HUES48 (cell line): ENCODE data around the gene LDHD.
"Not testable (repeated sequence)": the region's sequence is repeated elsewhere in the genome, so short reads cannot be mapped to it uniquely, and the experiment has no call there.

Experiments used
- H3K27ac ChIP-seq: one replicate; pipeline ENCODE4 v1.7.0; 2013; ENCODE audit warnings: low read depth, low read length, inconsistent platforms
- H3K27me3 ChIP-seq: 2 replicates; pipeline ENCODE4 v1.6.1; 2013; ENCODE audit warnings: mild to moderate bottlenecking, low read length; ENCODE audit not compliant: control insufficient read depth, insufficient read depth
- H3K36me3 ChIP-seq: 2 replicates; pipeline ENCODE4 v1.6.1; 2013; ENCODE audit warnings: low read length; ENCODE audit not compliant: control insufficient read depth, insufficient read depth
- H3K4me1 ChIP-seq: 2 replicates; pipeline ENCODE4 v1.6.1; 2013; ENCODE audit warnings: mild to moderate bottlenecking, low read length; ENCODE audit not compliant: control insufficient read depth, insufficient read depth
- H3K4me3 ChIP-seq: 2 replicates; pipeline ENCODE4 v1.5.1; 2013; ENCODE audit warnings: mild to moderate bottlenecking, low read depth, low read length
- H3K9ac ChIP-seq: 2 replicates; pipeline ENCODE4 v1.6.1; 2013; ENCODE audit warnings: mild to moderate bottlenecking, low read depth, low read length, moderate library complexity
- H3K9me3 ChIP-seq: 2 replicates; pipeline ENCODE4 v1.6.1; 2013; ENCODE audit warnings: low read length; ENCODE audit not compliant: control insufficient read depth, insufficient read depth

Gene LDHD

DNA sequence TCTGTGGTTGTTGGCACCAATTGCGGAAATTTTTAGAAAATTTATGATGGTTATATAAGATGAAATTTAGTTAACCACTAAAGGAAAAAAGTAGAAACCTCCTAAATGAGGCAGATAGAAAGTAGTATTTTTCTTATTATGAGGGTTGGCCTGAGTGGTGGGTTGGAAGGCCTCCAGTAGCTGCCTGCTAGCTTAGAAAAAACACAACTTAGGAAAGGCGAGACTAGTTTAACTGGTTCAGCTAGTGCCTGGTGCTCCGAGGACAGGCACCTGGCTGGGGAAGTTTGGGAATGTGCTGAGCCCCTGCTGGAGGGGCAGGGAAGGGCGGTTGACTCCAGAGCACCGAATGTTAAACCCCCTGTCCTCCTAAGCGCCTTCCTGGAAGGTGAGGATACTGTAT is 19.9 kb downstream of the LDHD start:
- H3K27ac ChIP-seq = peak overlapping the region; percentile 58
- peaks cover 43% of the 10 kb centered on the region for H3K4me1 ChIP-seq
- H3K27me3 ChIP-seq = no peaks in the 10 kb centered on the region
- H3K9ac ChIP-seq = no peak overlapping the region
- H3K9me3 ChIP-seq = no peaks in the 10 kb centered on the region
- peaks cover 9% of the 10 kb centered on the region; the same call in 1 of the 2 replicates for H3K36me3 ChIP-seq
- H3K4me3 ChIP-seq = no peak overlapping the region

DNA sequence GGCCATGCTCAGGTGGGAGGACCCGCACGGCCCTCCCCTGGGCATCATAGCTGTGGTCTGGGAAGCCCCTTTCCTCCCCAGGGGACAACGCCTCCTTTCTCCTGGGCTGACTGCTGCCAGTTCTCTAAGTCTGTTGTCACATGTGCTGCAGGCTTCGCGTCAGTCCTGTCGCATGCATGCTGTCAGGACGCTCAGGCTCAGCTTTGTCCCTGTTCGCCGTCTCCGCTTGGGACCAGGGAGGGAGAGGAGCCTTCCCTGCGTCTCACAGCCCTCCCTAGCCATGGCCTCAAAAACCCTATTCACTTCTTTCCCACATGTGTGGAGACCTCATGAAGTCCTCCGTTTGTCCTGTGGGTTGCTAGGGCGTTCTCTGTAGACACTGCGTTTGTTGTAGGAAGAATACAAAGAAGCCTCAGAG is 21.4 kb downstream of the LDHD start:
- Histone ChIP-seq H3K27ac (no peak overlapping the region), H3K4me3 (no peak overlapping the region)

DNA sequence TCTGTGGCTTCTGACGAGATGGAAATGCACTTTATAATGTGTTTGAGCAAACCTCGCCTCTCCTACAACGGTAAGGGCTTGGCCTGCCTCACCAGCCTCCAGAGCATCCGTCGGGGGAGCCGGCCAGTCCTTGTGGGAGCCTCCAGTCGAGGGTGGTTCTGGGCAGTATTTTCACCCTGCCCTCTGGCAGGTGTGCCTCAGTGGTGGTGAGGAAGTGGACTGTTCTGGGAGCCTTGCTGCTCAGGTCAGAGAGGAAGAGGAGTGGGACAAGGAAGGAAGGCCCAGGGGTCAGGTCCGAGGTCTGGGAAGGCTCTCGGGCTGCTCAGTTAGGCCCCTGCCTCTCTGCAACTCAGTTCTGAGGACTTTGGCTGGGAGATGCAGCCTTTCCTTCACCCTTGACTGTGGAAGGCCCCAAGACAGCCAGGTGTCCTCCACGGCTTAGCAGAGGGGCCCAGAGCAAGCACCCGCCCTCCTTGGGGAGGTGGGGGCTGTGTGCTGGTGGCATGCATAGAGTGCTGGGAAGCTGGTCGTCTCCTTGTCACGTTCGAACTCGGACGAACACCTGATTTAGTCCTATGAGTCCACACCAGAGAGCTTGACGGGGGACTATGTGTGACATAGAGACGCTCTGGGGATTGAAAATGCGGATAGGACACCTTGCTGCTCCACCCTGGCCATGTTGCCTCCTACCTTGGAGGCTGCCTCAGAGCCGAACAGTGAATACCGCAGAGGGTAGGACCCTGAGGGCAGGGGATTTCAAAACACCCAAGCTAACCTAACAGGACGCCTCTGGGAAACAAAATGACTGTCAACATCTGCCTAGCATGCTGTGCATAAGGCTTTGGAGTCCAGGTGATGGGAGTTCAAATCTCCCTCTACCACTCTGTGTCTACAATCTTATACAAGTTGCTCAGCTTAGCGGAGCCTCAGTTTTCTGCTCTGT is 22.7 kb downstream of the LDHD start:
- no peaks in the 10 kb centered on the region for H3K9me3 ChIP-seq
- H3K9ac ChIP-seq = no peak overlapping the region
- peaks cover 33% of the 10 kb centered on the region for H3K4me1 ChIP-seq
- peaks cover 9% of the 10 kb centered on the region; the same call in 1 of the 2 replicates for H3K36me3 ChIP-seq
- H3K27me3 ChIP-seq = no peaks in the 10 kb centered on the region
- no peak overlapping the region for H3K27ac ChIP-seq
- no peak overlapping the region for H3K4me3 ChIP-seq

More for the DNA sequence above, 21.4 kb downstream of the LDHD start:
- Histone ChIP-seq H3K4me1 (peaks cover 41% of the 10 kb centered on the region), H3K36me3 (peaks cover 9% of the 10 kb centered on the region; the same call in 1 of the 2 replicates), H3K27me3 (no peaks in the 10 kb centered on the region), H3K9me3 (no peaks in the 10 kb centered on the region), H3K9ac (no peak overlapping the region)

DNA sequence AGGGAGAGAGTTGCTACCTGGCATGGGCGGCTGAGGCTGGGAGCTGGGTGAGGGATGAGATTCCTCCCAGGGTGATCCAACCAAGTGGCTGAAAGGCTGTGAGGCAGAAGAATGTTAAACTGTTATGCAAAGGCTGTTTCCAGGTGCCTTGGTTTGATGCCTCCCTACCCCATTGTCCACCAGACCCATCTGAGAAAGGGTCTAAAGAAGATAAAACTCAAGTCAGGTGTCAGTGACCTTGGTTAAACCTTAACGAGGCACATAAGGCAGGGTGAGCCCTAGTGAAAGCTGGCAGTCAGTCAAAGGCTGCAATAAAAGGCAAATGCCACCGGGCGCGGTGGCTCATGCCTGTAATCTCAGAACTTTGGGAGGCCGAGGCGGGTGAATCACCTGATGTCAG is 23.8 kb downstream of the LDHD start:
- H3K9me3 ChIP-seq = no peaks in the 10 kb centered on the region
- peaks cover 22% of the 10 kb centered on the region for H3K4me1 ChIP-seq
- peaks cover 9% of the 10 kb centered on the region; the same call in 1 of the 2 replicates for H3K36me3 ChIP-seq
- no peaks in the 10 kb centered on the region for H3K27me3 ChIP-seq
- H3K27ac ChIP-seq = no peak overlapping the region
- H3K4me3 ChIP-seq = no peak overlapping the region
- H3K9ac ChIP-seq = no peak overlapping the region

DNA sequence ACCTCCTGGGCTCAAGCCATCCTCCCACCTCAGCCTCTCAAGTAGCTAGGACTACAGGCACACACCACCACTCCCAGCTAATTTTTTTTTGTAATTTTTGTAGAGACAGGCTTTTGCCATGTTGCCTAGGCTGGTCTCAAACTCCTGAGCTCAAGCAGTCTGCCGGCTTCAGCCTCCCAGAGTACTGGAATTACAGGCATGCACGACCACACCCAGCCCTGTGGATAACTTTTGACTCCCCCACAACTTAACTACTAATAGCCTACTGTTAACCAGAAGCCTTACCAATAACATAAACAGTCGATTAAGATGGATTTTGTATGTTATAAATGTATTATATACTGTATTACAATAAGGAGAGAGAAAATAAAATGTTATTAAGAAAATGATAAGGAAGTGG is 25.0 kb downstream of the LDHD start:
- H3K4me1 ChIP-seq = peaks cover 26% of the 10 kb centered on the region
- H3K27ac ChIP-seq = not testable (repeated sequence)

DNA sequence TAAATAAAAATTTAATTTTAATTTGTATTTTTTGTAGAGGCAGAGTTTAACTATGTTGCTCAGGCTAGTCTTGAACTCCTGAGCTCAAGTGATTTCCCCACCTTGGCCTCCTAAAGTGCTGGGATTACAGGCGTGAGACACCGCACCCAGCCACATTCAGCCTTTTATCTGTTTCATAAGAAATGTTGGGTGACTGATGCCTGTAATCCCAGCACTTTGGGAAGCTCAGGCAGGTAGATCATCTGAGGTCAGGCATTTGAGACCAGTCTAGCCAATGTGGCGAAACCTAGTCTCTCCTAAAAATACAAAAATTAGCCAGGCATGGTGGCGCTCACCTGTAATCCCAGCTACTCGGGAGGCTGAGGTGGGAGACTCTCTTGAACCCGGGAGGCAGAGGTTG is 25.7 kb downstream of the LDHD start:
- not testable (repeated sequence) for H3K4me3 ChIP-seq, H3K9ac ChIP-seq, H3K27ac ChIP-seq, H3K36me3 ChIP-seq, H3K9me3 ChIP-seq, H3K27me3 ChIP-seq
- H3K4me1 ChIP-seq = peaks cover 25% of the 10 kb centered on the region

More for the DNA sequence above, 25.0 kb downstream of the LDHD start:
- H3K36me3 ChIP-seq, H3K9ac ChIP-seq, H3K9me3 ChIP-seq, H3K4me3 ChIP-seq, H3K27me3 ChIP-seq: not testable (repeated sequence)

DNA sequence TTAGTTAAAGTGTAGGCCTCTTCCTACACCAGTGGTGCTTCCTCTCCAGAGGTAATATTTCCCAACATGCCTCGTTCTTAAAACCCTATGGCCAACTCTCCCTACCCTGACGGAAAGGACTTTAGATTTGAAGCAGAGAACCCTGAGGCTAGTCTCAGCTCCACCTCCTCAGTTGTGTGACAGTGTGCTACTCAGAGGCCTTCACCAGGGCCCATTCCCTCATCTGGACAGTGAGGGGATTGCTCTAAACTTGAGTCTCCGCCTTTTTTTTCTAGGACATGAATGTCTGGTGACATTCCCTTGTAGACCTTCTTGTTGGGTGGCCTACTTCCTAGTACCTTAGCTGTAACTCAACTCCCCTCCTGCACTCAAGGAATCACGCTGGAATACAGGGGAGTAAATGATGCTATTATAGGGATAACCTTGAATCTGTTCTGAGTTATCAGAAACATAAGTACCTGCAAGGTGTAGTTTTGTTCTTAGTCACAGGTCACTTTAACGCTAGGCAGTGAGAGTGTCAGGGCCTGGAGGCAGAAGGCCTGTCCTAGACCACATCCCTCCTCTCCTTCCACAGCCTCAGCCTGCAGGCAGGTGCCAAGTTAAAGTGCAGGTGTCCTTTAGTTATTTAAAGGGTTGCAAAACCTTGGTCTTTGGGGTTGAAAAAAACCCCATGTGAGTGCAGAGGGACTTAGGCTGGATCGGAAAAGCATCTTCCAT is 26.9 kb downstream of the LDHD start:
- no peak overlapping the region for H3K4me3 ChIP-seq
- no peak overlapping the region for H3K9ac ChIP-seq
- no peaks in the 10 kb centered on the region for H3K27me3 ChIP-seq
- peaks cover 7% of the 10 kb centered on the region; the same call in 1 of the 2 replicates for H3K36me3 ChIP-seq
- H3K9me3 ChIP-seq = no peaks in the 10 kb centered on the region
- H3K4me1 ChIP-seq = peaks cover 25% of the 10 kb centered on the region
- H3K27ac ChIP-seq = no peak overlapping the region

DNA sequence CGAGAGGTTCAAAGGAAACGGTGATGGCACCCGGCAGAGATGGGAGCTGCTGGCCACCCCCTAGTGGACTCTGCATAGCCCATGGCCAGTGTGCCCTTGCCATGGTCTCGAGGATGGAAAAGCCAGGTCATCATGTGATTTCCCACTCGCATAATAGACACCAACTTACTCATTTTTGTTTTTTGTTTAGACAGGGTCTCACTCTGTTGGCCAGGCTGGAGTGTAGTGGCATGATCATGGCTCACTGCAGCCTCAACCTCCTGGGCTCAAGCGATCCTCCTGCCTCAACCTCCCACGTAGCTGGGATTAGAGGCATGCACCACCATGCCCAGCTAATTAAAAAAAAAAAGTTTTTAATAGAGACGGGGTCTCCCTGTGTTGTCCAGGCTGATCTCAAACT is 27.6 kb downstream of the LDHD start:
- peaks cover 26% of the 10 kb centered on the region for H3K4me1 ChIP-seq
- H3K9ac ChIP-seq = no peak overlapping the region
- H3K9me3 ChIP-seq = no peaks in the 10 kb centered on the region
- peaks cover under 1% of the 10 kb centered on the region; the same call in 1 of the 2 replicates for H3K36me3 ChIP-seq
- no peaks in the 10 kb centered on the region for H3K27me3 ChIP-seq
- H3K4me3 ChIP-seq = no peak overlapping the region
- no peak overlapping the region for H3K27ac ChIP-seq

DNA sequence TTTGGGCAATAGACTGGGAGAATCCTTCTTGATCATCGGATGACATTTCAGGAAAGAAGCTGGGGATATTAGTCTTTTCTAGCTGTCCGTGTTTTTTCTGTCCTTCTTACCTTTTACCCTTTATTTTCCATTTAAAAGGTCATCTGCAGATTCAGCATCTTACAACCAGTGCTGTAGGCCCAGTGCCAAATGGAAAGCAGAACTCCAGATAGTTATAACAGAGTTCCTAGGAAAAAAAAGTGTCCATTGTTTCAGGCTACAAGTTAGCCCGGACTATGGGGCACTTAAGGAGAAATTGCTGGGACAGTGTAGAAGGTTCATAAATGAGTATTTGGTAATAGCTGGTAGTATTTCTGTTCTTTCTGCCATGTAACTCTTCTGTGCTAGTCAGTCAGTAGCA is 28.4 kb downstream of the LDHD start:
- H3K9ac ChIP-seq = no peak overlapping the region
- H3K27ac ChIP-seq = no peak overlapping the region
- no peaks in the 10 kb centered on the region for H3K36me3 ChIP-seq
- H3K27me3 ChIP-seq = no peaks in the 10 kb centered on the region
- no peaks in the 10 kb centered on the region for H3K9me3 ChIP-seq
- no peak overlapping the region for H3K4me3 ChIP-seq
- peaks cover 33% of the 10 kb centered on the region for H3K4me1 ChIP-seq

DNA sequence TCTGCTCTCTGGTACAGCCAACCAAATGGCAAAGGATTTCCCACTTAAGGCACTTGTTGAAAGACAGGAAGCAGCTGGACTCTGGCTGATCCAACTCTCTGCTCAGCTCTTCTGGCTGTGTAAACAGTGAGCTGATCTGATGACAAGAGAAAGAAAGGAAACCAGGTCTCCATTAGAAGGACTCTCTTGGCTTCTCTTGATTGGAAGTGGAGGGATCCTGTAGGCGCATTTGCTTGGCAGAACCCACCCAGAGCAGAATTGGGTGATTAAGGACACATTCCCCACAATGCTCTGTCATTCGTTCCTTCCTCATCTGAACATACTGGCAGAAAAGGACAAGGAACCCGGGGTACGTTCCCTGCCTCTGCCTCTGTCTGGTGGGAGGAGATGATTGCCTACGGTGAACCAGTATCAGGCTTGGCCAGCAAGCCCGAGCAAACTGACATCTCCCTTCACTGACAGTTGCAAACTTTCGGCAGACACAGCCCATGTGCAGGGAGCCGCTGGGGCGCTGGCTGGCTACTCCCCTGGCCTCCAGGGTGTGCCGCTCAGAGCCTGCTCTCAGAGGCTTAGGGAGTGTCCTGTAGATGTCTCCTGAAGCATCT is 29.1 kb downstream of the LDHD start:
- Histone ChIP-seq H3K4me3 (no peak overlapping the region), H3K4me1 (peaks cover 28% of the 10 kb centered on the region)

More for the DNA sequence above, 29.1 kb downstream of the LDHD start:
- Histone ChIP-seq H3K27me3 (no peaks in the 10 kb centered on the region), H3K9me3 (no peaks in the 10 kb centered on the region), H3K36me3 (no peaks in the 10 kb centered on the region), H3K9ac (no peak overlapping the region), H3K27ac (peak overlapping the region; percentile 7)
